DMS 273 (cell line): Measurements from ENCODE around the gene PIM2.

ENCODE experiments used
- DNase-seq: peaks from one replicate; lab custom pipeline; 2025; ENCODE audit not compliant: unreplicated experiment; lab: John Stamatoyannopoulos, UW

PIM2 gene

GRCh38 chrX:48936429-48937053, 17.7 kb upstream of the PIM2 start:
- DNase-seq, result no peak

- DNase-seq, result no peak
Observed at GRCh38 chrX:48935301-48935670, 16.5 kb upstream of the PIM2 start.

DNA sequence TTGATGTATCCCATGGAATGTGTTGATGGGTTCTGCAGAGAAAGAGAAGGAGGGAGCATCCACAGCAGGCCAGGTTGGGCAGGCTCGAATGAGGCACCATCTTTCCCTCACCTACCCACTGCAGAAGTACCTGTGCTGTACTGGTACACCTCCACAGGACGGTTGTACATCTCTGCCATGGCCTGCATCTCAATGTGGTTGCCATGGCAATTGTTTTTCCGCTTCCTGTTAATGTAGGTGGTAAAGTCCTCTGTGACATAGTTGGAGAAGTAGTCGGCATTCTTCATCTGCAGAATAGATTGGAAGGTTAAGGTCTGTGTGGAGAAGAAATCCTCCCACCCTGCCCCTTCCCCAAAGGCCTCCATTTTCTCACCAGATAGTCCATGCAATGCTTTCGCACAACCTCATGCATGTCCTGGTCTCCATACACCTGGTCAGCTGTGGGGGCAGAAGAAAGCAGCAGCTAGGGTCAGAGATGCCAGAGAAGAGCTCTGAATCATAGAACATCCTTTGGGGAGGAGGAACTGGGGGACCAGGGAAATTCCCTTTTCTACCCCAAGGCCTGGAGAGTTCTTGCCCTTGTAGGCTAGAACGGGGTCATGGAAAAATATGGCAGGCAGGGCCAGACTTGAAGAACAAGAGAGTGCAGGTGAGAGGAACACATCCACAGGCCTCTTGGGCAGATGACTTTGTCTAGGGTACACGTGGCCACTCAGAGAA, 15.9 kb upstream of the PIM2 start:
- no peak for DNase-seq

DNA sequence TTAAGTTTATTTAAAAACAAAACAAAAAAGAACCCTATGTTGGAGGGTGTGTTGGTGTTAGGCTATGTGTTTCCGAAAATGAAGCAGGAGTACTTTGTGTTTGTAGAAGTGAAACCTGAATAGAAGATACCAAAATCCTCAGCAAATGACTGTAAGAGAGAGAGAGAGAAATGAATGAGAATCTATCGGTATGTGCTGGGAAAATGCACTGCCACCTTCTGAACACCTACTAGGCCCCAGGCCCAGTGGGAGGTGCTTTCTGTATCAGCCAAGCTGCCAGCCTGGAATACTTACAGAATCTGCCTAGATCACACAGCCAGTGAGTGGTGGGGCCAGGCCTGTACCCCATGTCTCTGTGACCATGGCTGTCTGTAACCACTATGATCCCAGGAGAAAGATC, 14.9 kb upstream of the PIM2 start:
- no peak for DNase-seq

- DNase-seq, result no peak
Observed at GRCh38 chrX:48927736-48928382, 9.0 kb upstream of the PIM2 start.

DNA sequence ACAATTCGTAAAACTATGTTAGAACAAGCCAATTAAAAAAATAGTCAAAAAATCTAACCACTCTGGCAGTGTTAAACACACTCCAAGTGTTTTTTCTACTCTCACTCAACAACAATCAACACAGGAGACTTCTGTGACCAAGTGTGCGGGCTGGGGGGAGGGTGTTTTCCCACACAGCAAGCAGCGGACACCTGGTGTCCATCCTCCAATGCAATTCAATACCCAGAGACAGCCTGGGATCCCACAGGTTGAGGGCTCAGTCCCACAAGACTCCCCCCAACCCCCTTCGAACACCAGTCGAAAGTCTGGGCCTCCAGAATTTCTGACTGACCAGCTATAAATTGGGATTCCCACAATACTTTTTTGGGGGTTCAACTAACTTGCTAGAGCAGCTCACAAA, 8.3 kb upstream of the PIM2 start:
- no peak for DNase-seq

GRCh38 chrX:48924270-48924669, 5.4 kb upstream of the PIM2 start:
- DNase-seq, result no peak

DNA sequence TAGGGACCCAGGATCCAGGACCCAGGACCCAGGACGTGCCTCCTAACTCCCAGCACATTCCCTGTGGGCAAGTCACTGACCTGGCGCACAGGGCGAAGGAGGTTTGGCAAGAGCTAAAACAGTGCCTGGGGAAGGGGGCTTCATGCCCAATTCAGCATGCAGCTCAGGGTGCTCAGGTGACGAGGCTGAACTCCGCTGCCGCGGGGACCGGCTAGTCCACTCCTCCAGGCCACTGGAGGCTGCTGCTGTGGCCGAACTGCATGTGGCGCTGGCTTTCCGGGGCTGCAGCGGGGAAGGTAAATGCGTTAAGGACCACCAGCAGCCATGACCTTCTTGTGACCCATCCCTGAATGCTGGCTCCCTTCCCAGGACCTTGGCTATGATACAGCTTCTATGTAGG, 4.9 kb upstream of the PIM2 start:
- DNase-seq, result no peak

DNA sequence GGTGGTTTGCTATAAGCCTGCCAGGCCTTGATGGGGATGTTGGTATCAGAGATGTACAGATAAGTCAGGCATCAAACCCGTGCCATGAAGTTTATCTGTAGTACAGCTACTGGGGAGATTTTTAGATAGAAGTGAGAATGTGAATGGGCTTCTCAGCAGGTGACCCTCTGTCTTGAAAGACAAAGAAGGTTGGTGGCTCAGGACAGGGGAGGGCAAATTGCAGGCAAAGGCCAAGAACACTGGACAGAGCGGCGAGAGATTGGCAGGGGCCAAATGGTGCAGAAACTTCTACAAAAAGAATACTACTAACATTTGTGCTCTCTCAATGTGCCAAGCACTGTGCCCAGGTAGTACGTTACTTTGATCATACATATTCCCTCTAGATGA, 1.9 kb upstream of the PIM2 start:
- no peak for DNase-seq

DNA sequence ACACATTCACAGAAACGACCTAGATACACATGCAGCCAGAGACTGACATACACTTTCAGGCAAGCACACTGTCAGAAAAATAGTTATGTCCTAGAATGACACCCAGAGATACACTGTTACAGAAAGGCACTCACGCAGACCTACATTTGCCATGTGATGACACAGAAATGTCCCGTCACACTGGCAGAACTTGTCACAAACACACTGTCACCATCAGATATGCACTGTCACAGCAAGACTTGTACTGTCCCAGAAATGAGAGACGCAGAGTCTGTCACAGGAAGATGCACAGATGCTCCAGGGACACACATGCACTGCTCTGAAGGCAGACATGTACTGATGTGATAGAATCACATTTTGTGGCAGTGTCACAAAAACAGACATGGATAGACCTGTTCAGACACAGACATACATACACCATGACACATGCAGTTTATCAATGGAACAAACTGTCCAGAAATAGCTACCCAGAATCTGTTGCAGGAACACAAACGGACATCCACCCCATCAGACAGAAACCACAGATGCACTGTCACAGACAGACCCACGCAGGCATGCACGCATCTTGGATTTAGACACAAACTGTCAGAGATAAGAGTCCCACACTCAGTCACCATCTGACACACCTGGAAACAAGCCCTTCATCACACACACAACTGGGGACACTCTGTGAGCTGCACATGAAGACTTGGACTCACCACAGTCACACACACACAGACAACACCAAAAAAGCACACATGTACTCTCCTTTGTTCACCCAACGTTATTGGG, 1.3 kb upstream of the PIM2 start:
- DNase-seq, result no peak

- DNase-seq, result no peak
Observed at GRCh38 chrX:48919360-48919841, 577 bp upstream of the PIM2 start.

DNA sequence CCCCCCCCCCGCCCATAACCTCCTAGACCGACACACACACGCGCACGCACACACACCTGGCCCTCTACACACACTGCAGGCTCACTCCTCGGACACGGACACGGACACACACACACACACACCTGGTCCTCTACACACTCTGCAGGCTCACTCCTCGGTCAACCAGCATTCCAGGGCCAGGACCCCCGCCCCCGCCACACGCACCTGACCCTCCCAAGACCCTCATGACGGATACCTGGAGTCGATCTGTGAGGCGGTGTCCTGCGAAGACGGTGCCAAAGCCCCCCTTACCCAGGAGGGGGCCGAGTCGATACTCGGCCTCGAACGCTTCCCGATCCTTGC, 552 bp downstream of the PIM2 start:
- DNase-seq, result no peak

DNA sequence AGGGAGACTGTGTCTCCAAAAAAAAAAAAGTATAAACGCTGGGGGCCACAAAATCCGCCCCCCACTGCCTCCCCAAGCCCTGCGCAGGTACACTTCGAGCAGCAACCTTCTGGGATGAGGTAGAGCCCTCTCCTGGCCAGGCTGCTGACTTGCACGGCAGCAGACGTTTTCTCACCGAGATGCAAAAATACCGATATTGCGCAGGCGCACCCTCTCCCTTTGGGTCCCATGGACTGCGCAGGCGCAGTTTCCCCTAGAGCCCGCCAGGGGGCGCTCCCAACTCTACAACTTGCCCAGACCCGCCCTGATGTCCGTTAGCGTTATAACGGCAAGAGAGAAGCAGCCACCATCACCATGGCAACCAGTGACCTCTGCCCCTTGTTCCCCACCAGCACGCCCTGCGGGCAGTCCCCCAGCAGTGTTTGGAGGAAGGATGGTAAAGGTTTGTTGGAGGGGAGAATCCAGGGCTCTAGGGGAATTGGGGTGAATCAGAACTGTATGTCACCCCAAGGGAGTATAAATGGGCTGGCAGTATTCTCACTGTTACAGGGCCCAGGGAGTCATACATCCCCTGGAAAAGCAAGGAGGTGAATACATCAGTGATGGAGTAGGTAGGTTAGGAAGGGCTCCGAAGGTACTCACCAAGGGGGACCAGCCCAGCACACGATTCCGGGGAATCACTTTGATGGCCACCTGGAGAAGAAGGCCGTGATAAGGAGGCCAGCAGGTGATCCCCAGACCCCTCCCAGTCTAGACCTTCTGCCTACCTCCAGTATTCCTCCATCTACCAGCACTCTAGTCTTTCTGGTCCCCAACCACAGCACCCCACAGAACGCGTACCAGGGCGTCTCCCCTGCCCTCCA, 1.5 kb downstream of the PIM2 start:
- peak; percentile 94 for DNase-seq

DNA sequence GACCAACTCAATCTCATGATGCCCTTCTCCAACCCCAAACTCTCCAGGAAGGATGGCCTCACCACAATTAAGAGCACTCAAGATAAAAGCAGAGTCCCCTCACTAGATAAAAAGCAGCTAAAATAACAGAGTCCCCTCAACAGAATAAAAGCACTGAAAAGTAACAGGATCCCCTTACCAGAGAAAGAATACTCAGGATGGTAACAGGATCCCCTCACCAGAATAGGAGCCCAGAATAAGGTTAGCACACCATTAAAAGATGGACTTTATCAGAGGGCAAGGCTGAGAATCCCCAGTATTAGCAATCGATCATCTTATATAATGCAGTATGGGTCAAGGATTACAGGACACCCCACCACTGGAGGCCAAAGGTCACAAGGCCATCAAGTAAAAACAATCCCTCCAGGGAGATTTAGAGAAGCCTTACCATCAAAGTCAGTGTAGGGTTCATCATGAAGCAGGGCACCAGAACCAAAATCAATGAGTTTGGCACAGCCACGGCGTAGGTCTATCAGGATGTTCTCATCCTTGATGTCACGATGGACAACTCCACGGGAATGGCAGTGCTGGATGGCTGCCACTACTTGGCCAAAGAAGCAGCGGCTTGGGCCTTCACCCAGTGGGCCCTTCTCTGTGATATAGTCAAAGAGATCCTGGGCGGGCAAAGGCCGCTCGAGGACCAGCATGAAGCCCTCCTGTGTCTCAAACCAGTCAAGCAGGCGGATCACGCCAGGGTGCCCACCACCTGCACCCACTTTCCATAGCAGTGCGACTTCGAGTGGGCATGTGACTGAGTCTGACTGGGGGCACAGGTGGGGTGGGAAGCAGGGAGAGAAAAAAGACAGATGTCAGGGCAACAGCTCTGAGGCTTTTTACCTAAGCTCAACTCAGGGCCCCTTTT, 4.0 kb downstream of the PIM2 start:
- no peak for DNase-seq

GRCh38 chrX:48913605-48914366, 5.0 kb downstream of the PIM2 start:
- no peak for DNase-seq

GRCh38 chrX:48911412-48912182, 7.2 kb downstream of the PIM2 start, which contains the start of gene SLC35A2:
Gene SLC35A2 (minus strand): TSS chrX:48911646. CDS start chrX:48911636, 10 bp downstream.
- DNase-seq, result peak; percentile 90

GRCh38 chrX:48910926-48911411, 7.9 kb downstream of the PIM2 start:
- DNase-seq, result no peak

DNA sequence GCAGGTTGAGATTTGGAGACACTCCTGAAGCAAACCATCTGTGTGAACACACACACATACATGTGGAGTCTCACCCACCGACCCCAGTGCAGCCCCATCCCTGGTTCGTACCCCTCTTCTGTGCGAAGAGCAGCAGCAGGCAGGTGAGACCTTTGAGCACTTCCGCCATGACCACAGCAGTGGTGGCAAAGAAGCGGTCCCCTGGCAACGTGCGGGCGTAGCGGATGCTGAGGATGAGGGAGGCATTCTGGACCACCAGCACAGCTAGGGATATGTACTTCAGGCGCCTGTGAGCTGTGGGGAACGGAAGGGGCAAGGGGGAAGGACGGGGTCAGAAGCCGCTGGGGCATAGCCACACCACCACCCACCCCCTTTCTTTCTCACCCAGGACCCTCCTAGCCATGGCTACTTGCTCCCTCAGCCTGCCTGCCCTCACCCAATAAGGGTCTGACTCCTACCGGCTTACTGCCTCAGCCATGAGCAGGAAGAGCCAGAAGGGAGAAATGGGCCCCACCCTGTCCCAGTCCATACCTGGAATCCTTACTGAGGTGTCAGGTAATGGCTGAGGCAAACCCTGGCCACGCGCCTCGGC, 9.0 kb downstream of the PIM2 start:
- no peak for DNase-seq
